Fibroblast of mammary gland (primary cell): ENCODE data around the gene FIGN.

Source experiments
- DNase-seq: peaks from one replicate; pipeline ENCODE4 v3.0.0-alpha.2; 2010; ENCODE audit warnings: low read depth
- H3K4me3 ChIP-seq: 2 replicates; pipeline ENCODE4 v1.5.1; 2011; ENCODE audit warnings: low read depth, mild to moderate bottlenecking, low read length, moderate library complexity; ENCODE audit not compliant: control insufficient read depth
- TF ChIP-seq, protein P1 (sequence below): conservative IDR thresholded peaks from 2 replicates; pipeline ENCODE4 v1.5.1; 2011; ENCODE audit warnings: low read depth, low read length, inconsistent platforms; ENCODE audit not compliant: control insufficient read depth, insufficient read depth

Gene FIGN

DNA sequence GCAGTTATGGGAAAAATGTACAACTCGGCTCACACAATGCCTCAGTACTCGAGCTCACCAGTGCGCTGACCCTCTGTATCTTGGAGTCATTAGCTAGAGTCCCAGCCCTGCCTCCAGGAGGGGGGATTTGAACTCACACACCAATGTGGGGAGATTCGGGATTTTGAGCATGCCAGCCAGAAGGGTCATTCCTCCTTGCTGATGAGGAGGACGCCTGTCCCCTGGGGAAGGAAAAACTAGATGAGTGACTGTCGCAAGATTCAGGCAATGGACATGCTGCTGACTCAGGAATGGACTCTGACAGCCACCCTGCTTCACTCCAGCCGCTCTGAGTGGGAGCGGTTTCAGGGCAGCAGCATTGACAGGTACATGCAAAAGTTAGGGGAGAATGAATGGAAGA is 20.6 kb downstream of the FIGN start:
- TF ChIP-seq, protein P1, sequence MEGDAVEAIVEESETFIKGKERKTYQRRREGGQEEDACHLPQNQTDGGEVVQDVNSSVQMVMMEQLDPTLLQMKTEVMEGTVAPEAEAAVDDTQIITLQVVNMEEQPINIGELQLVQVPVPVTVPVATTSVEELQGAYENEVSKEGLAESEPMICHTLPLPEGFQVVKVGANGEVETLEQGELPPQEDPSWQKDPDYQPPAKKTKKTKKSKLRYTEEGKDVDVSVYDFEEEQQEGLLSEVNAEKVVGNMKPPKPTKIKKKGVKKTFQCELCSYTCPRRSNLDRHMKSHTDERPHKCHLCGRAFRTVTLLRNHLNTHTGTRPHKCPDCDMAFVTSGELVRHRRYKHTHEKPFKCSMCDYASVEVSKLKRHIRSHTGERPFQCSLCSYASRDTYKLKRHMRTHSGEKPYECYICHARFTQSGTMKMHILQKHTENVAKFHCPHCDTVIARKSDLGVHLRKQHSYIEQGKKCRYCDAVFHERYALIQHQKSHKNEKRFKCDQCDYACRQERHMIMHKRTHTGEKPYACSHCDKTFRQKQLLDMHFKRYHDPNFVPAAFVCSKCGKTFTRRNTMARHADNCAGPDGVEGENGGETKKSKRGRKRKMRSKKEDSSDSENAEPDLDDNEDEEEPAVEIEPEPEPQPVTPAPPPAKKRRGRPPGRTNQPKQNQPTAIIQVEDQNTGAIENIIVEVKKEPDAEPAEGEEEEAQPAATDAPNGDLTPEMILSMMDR = no peak
- no peak overlapping the region for H3K4me3 ChIP-seq
- no peak for DNase-seq

DNA sequence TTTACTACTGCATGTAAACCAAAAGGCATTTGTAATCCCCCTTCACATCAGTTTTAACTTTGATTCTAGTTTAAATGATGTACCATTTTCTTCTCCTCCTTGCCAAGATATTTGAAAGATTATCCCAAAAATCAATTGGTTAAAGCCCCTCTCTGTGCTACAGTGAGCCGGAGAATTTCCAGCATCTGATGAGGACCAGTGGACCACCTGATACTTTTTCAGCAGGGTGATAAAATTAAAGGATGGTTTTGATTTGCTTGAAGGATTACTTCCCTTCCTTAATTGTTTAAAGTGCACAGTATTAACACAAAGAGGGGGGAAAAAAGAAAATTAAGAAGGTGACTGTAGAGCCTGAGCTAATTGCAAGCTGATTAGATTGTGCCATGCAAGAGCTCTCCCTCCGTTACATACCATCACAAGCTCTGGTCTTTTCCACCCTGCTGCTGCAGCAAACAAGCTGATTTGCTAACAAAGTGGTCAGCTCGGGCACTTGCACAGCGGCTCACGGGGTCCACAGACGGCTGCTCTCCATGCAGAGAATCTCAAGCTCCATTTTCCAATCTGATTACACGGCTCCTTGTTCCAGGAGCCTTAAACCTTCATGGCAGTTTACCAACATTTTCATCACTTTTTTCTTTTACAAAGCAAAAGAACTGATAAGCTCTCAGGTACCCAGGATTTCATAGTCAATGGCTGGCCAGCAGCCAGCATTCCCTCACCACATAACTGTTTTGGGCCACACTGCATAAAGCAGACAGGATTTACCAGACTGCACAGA is 22.1 kb downstream of the FIGN start:
- H3K4me3 ChIP-seq = no peak overlapping the region
- no peak for DNase-seq
- TF ChIP-seq, protein P1 = no peak

DNA sequence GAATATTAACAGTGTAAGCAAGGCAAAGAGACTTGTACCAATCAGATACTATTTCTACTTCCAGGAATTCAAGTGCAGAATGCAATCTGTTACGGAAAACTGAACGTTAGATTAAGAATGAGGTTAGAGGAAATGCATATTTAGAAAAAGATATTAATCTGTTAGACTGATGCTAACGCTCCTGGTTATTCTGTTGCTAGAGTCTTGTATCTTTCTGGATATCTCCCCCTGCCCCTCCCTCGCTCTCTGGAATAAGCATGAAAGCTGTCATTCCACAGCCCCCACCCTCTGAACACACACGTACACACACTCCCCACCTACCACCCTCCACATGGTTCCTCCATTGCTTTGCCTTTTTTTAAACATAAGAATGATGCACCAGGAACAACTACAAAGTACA is 24.1 kb downstream of the FIGN start:
- TF ChIP-seq, protein P1 = no peak
- DNase-seq = no peak
- no peak overlapping the region for H3K4me3 ChIP-seq

DNA sequence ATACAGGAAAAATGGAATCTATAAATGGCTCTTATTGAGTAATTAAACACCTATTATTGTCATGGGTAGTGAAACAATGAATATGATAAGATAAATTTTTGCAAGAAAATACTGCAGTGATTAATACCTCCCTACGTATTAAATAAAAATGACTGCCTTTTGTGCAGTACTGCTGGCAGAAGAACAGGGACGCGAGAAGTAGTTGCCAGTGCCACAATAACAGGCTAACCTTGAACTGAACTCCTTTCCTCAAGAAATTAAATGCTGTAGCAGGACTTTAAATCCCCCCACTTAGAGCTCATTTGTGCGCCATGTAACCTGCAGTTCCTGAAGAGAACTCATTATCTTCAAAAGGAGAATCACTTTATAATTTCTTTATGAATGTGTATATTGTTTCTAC is 24.6 kb downstream of the FIGN start:
- TF ChIP-seq, protein P1 = no peak
- DNase-seq = no peak
- no peak overlapping the region for H3K4me3 ChIP-seq

DNA sequence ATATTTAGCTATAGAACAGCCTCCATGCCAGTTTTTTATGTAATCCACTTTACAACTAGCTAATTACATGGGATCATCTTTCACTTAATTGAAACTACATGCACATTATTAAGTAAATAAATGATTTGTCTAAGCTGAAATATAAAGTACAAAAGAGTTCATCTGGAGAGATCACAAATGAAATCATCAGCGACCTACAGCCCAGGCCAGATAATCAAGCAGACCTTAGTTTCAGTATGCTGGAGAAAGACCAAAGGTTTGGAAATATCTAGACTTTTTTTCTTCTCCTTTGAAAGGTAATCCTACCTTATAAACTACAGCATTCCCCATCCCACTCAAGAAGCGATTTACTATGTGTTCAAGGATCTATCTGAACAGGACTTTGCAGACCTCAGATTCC is 26.5 kb downstream of the FIGN start:
- TF ChIP-seq, protein P1 = no peak
- H3K4me3 ChIP-seq = no peak overlapping the region
- DNase-seq = no peak

DNA sequence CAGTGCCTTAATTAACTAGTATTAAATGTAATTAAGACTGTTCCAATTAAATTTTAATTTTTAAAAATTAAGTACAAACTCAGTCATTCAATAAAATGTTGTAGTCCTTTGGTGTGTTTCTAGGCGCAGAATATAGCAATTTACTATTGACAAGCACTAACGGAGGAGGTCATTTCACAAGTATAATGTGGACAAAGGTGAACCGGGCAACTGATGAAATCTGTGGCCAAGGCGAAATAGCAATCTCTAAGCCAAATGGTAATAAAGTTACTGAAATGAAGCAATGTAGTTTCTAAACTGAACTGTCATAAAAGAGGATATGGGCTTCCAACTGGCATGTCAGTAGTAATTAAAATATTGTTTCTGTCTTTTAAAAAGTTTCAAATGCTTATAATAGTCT is 27.5 kb downstream of the FIGN start:
- DNase-seq = no peak
- TF ChIP-seq, protein P1 = no peak
- H3K4me3 ChIP-seq = no peak overlapping the region
